ENCODE results near the gene LDB2. TPM values are rescaled to one million over a fixed set of nuclear protein-coding genes. Genes with fewer than 3 reads are reported as not detected.

The LDB2 gene
- total and polyA plus RNA-seq, 4 donors: 41.7 to 88.2 (median 61.9) TPM

DNA sequence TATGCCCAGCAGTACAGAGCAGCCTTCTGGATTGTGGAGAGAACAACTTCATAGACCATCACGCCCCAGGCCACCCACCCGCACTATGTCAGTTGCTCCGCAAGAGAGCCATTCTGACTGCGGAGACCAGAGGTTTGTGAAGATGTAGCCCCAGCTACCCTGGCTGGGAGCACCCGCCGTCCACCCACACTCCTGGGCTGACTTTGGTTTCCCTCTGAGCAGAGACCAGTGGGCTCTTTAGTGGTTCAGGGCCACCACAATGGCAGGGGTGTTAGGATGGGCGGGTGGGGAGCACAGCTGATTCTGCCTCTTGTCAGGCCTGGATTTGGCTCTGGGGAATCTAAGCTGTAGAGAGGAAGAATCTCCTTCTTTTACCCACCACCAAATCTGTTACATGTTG lies 313.4 kb downstream of the LDB2 start:
- H3K27ac ChIP-seq (ENCODE audit: low read depth, low read length): no peak overlapping the region
- WGBS (ENCODE audit: insufficient coverage): 99% methylated on average over 6 of the region's 7 CpGs
- DNase-seq (ENCODE audit: low read depth in 4 of 6, low spot score in 6 of 6): no peak
- peaks cover 5% of the 10 kb centered on the region for H3K4me1 ChIP-seq (ENCODE audit: control insufficient read depth, insufficient read depth, low read length)
- no peaks in the 10 kb centered on the region for H3K9me3 ChIP-seq (ENCODE audit: control insufficient read depth, insufficient read depth, low read length)
- no peaks in the 10 kb centered on the region for H3K27me3 ChIP-seq (ENCODE audit: control insufficient read depth, insufficient read depth, low read length)
- H3K36me3 ChIP-seq (ENCODE audit: control insufficient read depth, insufficient read depth, low read length): no peaks in the 10 kb centered on the region
- no peak overlapping the region for H3K4me3 ChIP-seq (ENCODE audit: low read depth, low read length)

GRCh38 chr4:16583764-16584163 lies 314.7 kb downstream of the LDB2 start:
- WGBS (ENCODE audit: insufficient coverage): 85% methylated on average over 8 of the region's 8 CpGs
- no peaks in the 10 kb centered on the region for H3K9me3 ChIP-seq (ENCODE audit: control insufficient read depth, insufficient read depth, low read length)
- H3K36me3 ChIP-seq (ENCODE audit: control insufficient read depth, insufficient read depth, low read length): no peaks in the 10 kb centered on the region
- peaks cover 5% of the 10 kb centered on the region for H3K4me1 ChIP-seq (ENCODE audit: control insufficient read depth, insufficient read depth, low read length)
- no peak overlapping the region for H3K27ac ChIP-seq (ENCODE audit: low read depth, low read length)
- H3K4me3 ChIP-seq (ENCODE audit: low read depth, low read length): no peak overlapping the region
- DNase-seq (ENCODE audit: low read depth in 4 of 6, low spot score in 6 of 6): no peak
- H3K27me3 ChIP-seq (ENCODE audit: control insufficient read depth, insufficient read depth, low read length): no peaks in the 10 kb centered on the region

- Histone ChIP-seq H3K36me3 (ENCODE audit: control insufficient read depth, insufficient read depth, low read length) (no peaks in the 10 kb centered on the region), H3K27me3 (ENCODE audit: control insufficient read depth, insufficient read depth, low read length) (no peaks in the 10 kb centered on the region), H3K4me3 (ENCODE audit: low read depth, low read length) (no peak overlapping the region), H3K9me3 (ENCODE audit: control insufficient read depth, insufficient read depth, low read length) (no peaks in the 10 kb centered on the region), H3K27ac (ENCODE audit: low read depth, low read length) (no peak overlapping the region), H3K4me1 (ENCODE audit: control insufficient read depth, insufficient read depth, low read length) (peaks cover 5% of the 10 kb centered on the region)
- DNase-seq (ENCODE audit: low read depth in 4 of 6, low spot score in 6 of 6): no peak
- 93% methylated on average over 9 of the region's 10 CpGs for WGBS (ENCODE audit: insufficient coverage)
Observed at GRCh38 chr4:16582526-16582925, 315.9 kb downstream of the LDB2 start.

DNA sequence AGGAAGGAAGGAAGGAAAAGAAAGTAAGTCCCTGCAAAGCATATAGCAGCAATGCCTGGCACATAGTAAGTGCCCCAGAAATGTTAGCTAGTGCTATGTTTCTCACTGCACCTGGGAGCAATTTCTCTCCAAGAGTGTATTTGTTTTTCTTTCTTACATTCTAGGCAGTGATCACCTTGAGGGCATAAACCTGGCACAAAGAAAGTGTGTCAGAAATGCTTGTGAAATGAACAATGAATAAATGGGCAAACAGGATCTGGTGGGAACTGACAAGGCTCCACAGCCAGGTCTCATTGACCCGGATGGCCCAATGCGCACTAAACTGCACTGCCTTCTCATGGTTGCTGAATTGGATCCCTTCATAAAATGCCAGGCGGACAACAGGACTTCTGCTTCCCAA lies 316.4 kb downstream of the LDB2 start:
- Histone ChIP-seq H3K9me3 (ENCODE audit: control insufficient read depth, insufficient read depth, low read length) (no peaks in the 10 kb centered on the region), H3K4me1 (ENCODE audit: control insufficient read depth, insufficient read depth, low read length) (peaks cover 5% of the 10 kb centered on the region), H3K27me3 (ENCODE audit: control insufficient read depth, insufficient read depth, low read length) (no peaks in the 10 kb centered on the region), H3K27ac (ENCODE audit: low read depth, low read length) (no peak overlapping the region), H3K36me3 (ENCODE audit: control insufficient read depth, insufficient read depth, low read length) (no peaks in the 10 kb centered on the region), H3K4me3 (ENCODE audit: low read depth, low read length) (no peak overlapping the region)
- WGBS (ENCODE audit: insufficient coverage): 92% methylated on average over 3 of the region's 3 CpGs
- DNase-seq (ENCODE audit: low read depth in 4 of 6, low spot score in 6 of 6): no peak

DNA sequence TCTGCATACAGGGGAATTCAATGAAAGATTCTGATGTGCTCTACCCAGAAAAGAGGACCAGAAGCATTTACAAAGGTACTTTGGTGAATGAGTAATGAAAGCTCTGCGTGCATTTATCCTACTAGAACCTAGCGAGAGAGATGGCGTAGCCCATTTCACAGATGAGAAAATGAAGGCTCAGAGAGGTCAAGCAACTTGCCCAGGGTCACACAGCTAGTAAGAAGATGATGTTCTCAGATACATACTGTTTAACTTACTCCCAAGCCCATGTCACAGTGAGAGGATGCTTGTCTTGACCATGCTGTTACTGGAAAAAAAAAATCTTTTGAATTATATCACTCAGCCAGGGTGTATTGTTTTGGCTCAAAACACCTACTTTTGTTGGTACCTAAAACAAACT lies 317.3 kb downstream of the LDB2 start:
- no peak for DNase-seq (ENCODE audit: low read depth in 4 of 6, low spot score in 6 of 6)
- no peaks in the 10 kb centered on the region for H3K36me3 ChIP-seq (ENCODE audit: control insufficient read depth, insufficient read depth, low read length)
- H3K9me3 ChIP-seq (ENCODE audit: control insufficient read depth, insufficient read depth, low read length): no peaks in the 10 kb centered on the region
- WGBS (ENCODE audit: insufficient coverage): no CpG with 5 or more reads among the region's 3 CpGs
- peaks cover 4% of the 10 kb centered on the region for H3K4me1 ChIP-seq (ENCODE audit: control insufficient read depth, insufficient read depth, low read length)
- no peak overlapping the region for H3K4me3 ChIP-seq (ENCODE audit: low read depth, low read length)
- H3K27ac ChIP-seq (ENCODE audit: low read depth, low read length): no peak overlapping the region
- H3K27me3 ChIP-seq (ENCODE audit: control insufficient read depth, insufficient read depth, low read length): no peaks in the 10 kb centered on the region

- no peaks in the 10 kb centered on the region for H3K9me3 ChIP-seq (ENCODE audit: control insufficient read depth, insufficient read depth, low read length)
- no peak overlapping the region for H3K27ac ChIP-seq (ENCODE audit: low read depth, low read length)
- DNase-seq (ENCODE audit: low read depth in 4 of 6, low spot score in 6 of 6): no peak
- peaks cover 3% of the 10 kb centered on the region for H3K4me1 ChIP-seq (ENCODE audit: control insufficient read depth, insufficient read depth, low read length)
- no peaks in the 10 kb centered on the region for H3K36me3 ChIP-seq (ENCODE audit: control insufficient read depth, insufficient read depth, low read length)
- no peak overlapping the region for H3K4me3 ChIP-seq (ENCODE audit: low read depth, low read length)
- no peaks in the 10 kb centered on the region for H3K27me3 ChIP-seq (ENCODE audit: control insufficient read depth, insufficient read depth, low read length)
Observed at GRCh38 chr4:16580514-16580913, 317.9 kb downstream of the LDB2 start.

- H3K4me3 ChIP-seq (ENCODE audit: low read depth, low read length): no peak overlapping the region
- no peaks in the 10 kb centered on the region for H3K27me3 ChIP-seq (ENCODE audit: control insufficient read depth, insufficient read depth, low read length)
- no peaks in the 10 kb centered on the region for H3K36me3 ChIP-seq (ENCODE audit: control insufficient read depth, insufficient read depth, low read length)
- no peaks in the 10 kb centered on the region for H3K9me3 ChIP-seq (ENCODE audit: control insufficient read depth, insufficient read depth, low read length)
- no peak overlapping the region for H3K27ac ChIP-seq (ENCODE audit: low read depth, low read length)
- peaks cover 3% of the 10 kb centered on the region for H3K4me1 ChIP-seq (ENCODE audit: control insufficient read depth, insufficient read depth, low read length)
- no peak for DNase-seq (ENCODE audit: low read depth in 4 of 6, low spot score in 6 of 6)
- 37% methylated on average over 3 of the region's 3 CpGs for WGBS (ENCODE audit: insufficient coverage)
Observed at GRCh38 chr4:16579866-16580265, 318.6 kb downstream of the LDB2 start.

DNA sequence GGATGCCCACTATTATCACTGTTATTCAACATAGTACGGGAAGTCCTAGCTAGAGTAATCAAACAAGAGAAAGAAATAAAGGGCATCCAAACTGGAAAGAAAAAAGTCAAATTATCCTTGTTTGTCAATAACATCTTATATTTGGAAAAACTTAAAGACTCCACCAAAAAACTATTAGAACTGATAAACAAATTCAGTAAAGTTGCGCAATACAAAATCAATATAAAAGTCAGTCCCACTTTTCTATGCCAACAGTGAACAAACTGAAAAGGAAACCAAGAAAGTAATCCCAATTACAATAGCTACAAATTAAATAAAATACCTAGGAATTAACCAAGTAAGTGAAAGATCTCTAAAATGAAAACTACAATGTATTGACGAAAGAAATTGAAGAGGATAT lies 321.3 kb downstream of the LDB2 start:
- Histone ChIP-seq H3K4me3 (ENCODE audit: low read depth, low read length) (no peak overlapping the region), H3K4me1 (ENCODE audit: control insufficient read depth, insufficient read depth, low read length) (peaks cover 7% of the 10 kb centered on the region), H3K27ac (ENCODE audit: low read depth, low read length) (no peak overlapping the region), H3K9me3 (ENCODE audit: control insufficient read depth, insufficient read depth, low read length) (no peaks in the 10 kb centered on the region), H3K36me3 (ENCODE audit: control insufficient read depth, insufficient read depth, low read length) (no peaks in the 10 kb centered on the region), H3K27me3 (ENCODE audit: control insufficient read depth, insufficient read depth, low read length) (no peaks in the 10 kb centered on the region)
- no CpG with 5 or more reads among the region's 3 CpGs for whole genome bisulfite sequencing (ENCODE audit: insufficient coverage)
- no peak for DNase-seq (ENCODE audit: low read depth in 4 of 6, low spot score in 6 of 6)

DNA sequence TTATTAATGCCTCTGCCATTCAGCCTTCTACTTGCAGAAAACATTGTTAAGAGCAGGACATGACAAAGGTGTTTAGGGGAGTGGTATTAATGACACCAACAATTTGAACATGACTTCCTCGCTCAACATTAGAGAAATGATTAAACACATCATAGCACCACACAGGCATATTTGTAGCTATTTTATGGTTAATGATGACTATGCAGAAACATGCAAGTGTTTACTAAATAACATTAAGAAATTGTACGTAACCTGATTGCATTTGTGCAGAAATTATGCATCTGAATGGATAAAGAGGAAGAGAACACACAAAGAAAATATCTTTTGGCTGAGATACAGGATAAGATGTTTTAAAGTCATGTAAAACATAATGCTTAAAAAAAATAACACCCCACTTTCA lies 323.5 kb downstream of the LDB2 start:
- DNase-seq (ENCODE audit: low read depth in 4 of 6, low spot score in 6 of 6): no peak
- peaks cover 7% of the 10 kb centered on the region for H3K4me1 ChIP-seq (ENCODE audit: control insufficient read depth, insufficient read depth, low read length)
- no CpG with 5 or more reads among the region's 2 CpGs for WGBS (ENCODE audit: insufficient coverage)
- H3K36me3 ChIP-seq (ENCODE audit: control insufficient read depth, insufficient read depth, low read length): no peaks in the 10 kb centered on the region
- H3K9me3 ChIP-seq (ENCODE audit: control insufficient read depth, insufficient read depth, low read length): no peaks in the 10 kb centered on the region
- H3K4me3 ChIP-seq (ENCODE audit: low read depth, low read length): no peak overlapping the region
- no peaks in the 10 kb centered on the region for H3K27me3 ChIP-seq (ENCODE audit: control insufficient read depth, insufficient read depth, low read length)
- no peak overlapping the region for H3K27ac ChIP-seq (ENCODE audit: low read depth, low read length)

DNA sequence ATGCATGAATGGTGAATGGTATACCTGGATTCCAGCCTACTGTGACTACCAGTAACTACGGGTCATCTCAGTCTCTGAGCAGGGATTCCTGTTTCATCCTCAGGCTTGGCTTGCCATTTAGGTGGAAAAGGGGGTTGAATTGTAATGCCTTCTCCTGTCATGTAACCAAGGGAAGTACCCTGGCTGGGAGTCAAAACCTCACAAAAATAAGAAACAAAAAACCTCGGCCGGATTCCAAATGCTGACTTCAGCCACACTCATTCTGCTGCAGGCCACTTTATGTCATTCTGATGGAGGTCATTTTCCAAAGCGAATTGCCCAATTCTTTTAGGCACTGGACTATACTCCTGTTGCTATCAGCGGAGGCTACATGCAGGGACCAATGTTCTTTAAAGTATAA lies 324.7 kb downstream of the LDB2 start:
- H3K4me1 ChIP-seq (ENCODE audit: control insufficient read depth, insufficient read depth, low read length): peaks cover 7% of the 10 kb centered on the region
- H3K36me3 ChIP-seq (ENCODE audit: control insufficient read depth, insufficient read depth, low read length): no peaks in the 10 kb centered on the region
- H3K9me3 ChIP-seq (ENCODE audit: control insufficient read depth, insufficient read depth, low read length): no peaks in the 10 kb centered on the region
- no peaks in the 10 kb centered on the region for H3K27me3 ChIP-seq (ENCODE audit: control insufficient read depth, insufficient read depth, low read length)
- peak in 5 of 6 donors; percentile 54 to 90 (median 69) for DNase-seq (ENCODE audit: low read depth in 4 of 6, low spot score in 6 of 6)
- no peak overlapping the region for H3K4me3 ChIP-seq (ENCODE audit: low read depth, low read length)
- 30% methylated on average over 2 of the region's 5 CpGs for WGBS (ENCODE audit: insufficient coverage)
- no peak overlapping the region for H3K27ac ChIP-seq (ENCODE audit: low read depth, low read length)
